Keratinocyte (primary cell): ENCODE measurements around the gene PLEKHJ1. TPM values are rescaled to one million over a fixed set of nuclear protein-coding genes. Genes with fewer than 3 reads are reported as not detected.
A peak's percentile ranks its signal among the peaks of the same experiment; 100 is the strongest.

Experiments
- DNase-seq: peaks from one replicate; pipeline ENCODE4 v3.0.0-alpha.2; 2011; ENCODE audit warnings: low read depth, missing footprints, low spot score
- FAIRE-seq: peaks from 2 replicates; lab custom pipeline; 2011; peaks lifted over from hg19 to GRCh38; lab: Jason Lieb, UNC
- H2AFZ ChIP-seq: 2 replicates; pipeline ENCODE4 v1.6.0; 2012; ENCODE audit warnings: low read length, control low read depth, inconsistent platforms; ENCODE audit not compliant: control insufficient read depth
- H3K27ac ChIP-seq: 2 replicates; pipeline ENCODE4 v1.5.1; 2011; ENCODE audit warnings: low read length; ENCODE audit not compliant: control insufficient read depth, insufficient read depth
- H3K27me3 ChIP-seq: 3 replicates; pipeline ENCODE4 v1.6.0; 2011; ENCODE audit warnings: low read length; ENCODE audit not compliant: control insufficient read depth, insufficient read depth; ENCODE audit errors: extremely low read depth
- H3K36me3 ChIP-seq, 2 experiments: 2 replicates in 1 of 2; 3 replicates in 1 of 2; pipeline ENCODE4 v1.5.1; 2011; ENCODE audit warnings: low read length in 2 of 2, mild to moderate bottlenecking in 1 of 2; ENCODE audit not compliant: control insufficient read depth in 2 of 2, insufficient read depth in 2 of 2; ENCODE audit errors: extremely low read depth in 1 of 2
- H3K4me1 ChIP-seq: 3 replicates; pipeline ENCODE4 v1.5.1; 2011; ENCODE audit warnings: low read length; ENCODE audit not compliant: control insufficient read depth, insufficient read depth; ENCODE audit errors: extremely low read depth
- H3K4me2 ChIP-seq: 3 replicates; pipeline ENCODE4 v1.6.0; 2011; ENCODE audit warnings: low read depth, low read length; ENCODE audit not compliant: control insufficient read depth, insufficient read depth; ENCODE audit errors: extremely low read depth
- H3K4me3 ChIP-seq, 3 experiments: fragments of 200-600 bp in 1 of 3; sonication (generic) in 1 of 3; 2 replicates in 2 of 3; 3 replicates in 1 of 3; pipeline ENCODE4 v1.5.1; 2011 to 2016; ENCODE audit warnings: low read length in 3 of 3, mild to moderate bottlenecking in 3 of 3, control low read depth in 2 of 3, inconsistent platforms in 1 of 3, low read depth in 1 of 3, mixed read lengths in 1 of 3, mixed run types in 1 of 3, moderate library complexity in 1 of 3; ENCODE audit not compliant: control insufficient read depth in 2 of 3, insufficient read depth in 2 of 3; ENCODE audit errors: extremely low read depth in 1 of 3
- H3K79me2 ChIP-seq: 2 replicates; pipeline ENCODE4 v1.6.0; 2012; ENCODE audit warnings: low read length; ENCODE audit not compliant: control insufficient read depth, insufficient read depth
- H3K9ac ChIP-seq: 3 replicates; pipeline ENCODE4 v1.6.0; 2011; ENCODE audit warnings: low read length; ENCODE audit not compliant: control insufficient read depth, insufficient read depth; ENCODE audit errors: extremely low read depth
- H3K9me1 ChIP-seq: 3 replicates; pipeline ENCODE4 v1.6.0; 2011; ENCODE audit warnings: low read length; ENCODE audit not compliant: control insufficient read depth, insufficient read depth; ENCODE audit errors: extremely low read depth
- H3K9me3 ChIP-seq: 2 replicates; pipeline ENCODE4 v1.5.1; 2012; ENCODE audit warnings: low read depth, low read length; ENCODE audit not compliant: control insufficient read depth
- H4K20me1 ChIP-seq: 3 replicates; pipeline ENCODE4 v1.6.0; 2011; ENCODE audit warnings: low read length; ENCODE audit not compliant: control insufficient read depth, insufficient read depth; ENCODE audit errors: extremely low read depth
- EZH2 ChIP-seq: IDR thresholded peaks from one replicate; pipeline ENCODE4 v1.6.1; 2012; ENCODE audit warnings: inconsistent platforms, mild to moderate bottlenecking, low read length, moderate library complexity
- dilution Hi-C: fragments of 300-500 bp; cut with MboI; formaldehyde crosslinking; loops from one replicate; pipeline ENCODE4 v1.7.0; 2020; ENCODE audit warnings: low sequenced_read_pairs; ENCODE audit not compliant: extremely low pct_ligation_motif_present
- polyA plus RNA-seq, 5 experiments: library from polyadenylated mRNA; depleted of rRNA in 3 of 5; stranded (reverse) in 3 of 5; stranded (forward) in 1 of 5; unstranded in 1 of 5; fragments of >200 nt; gene quantifications; 1 replicate in 1 of 5; 2 replicates in 3 of 5; 3 replicates in 1 of 5; pipeline versions ENCODE4 v1.2.1 to v1.2.3, GENCODE V29; 2011 to 2012; ENCODE audit warnings: missing spikeins in 2 of 5, low read depth in 1 of 5, low replicate concordance in 1 of 5
- TF ChIP-seq, protein P1 (sequence below), 3 experiments: IDR thresholded peaks in 1 of 3; conservative IDR thresholded peaks in 1 of 3; optimal IDR thresholded peaks in 1 of 3; 2 replicates in 2 of 3; 3 replicates in 1 of 3; pipeline versions ENCODE3 to v1.5.1; 2011; ENCODE audit warnings: low read length in 3 of 3, mild to moderate bottlenecking in 3 of 3, moderate library complexity in 2 of 3, control low read depth in 1 of 3, inconsistent platforms in 1 of 3; ENCODE audit not compliant: insufficient read depth in 2 of 3; ENCODE audit errors: extremely low read depth in 1 of 3

Gene PLEKHJ1
- polyA plus RNA-seq, 1 donor (not counting 4 experiments of a cell fraction or from before 2014, with no cell fraction given), result 36.8 TPM

DNA sequence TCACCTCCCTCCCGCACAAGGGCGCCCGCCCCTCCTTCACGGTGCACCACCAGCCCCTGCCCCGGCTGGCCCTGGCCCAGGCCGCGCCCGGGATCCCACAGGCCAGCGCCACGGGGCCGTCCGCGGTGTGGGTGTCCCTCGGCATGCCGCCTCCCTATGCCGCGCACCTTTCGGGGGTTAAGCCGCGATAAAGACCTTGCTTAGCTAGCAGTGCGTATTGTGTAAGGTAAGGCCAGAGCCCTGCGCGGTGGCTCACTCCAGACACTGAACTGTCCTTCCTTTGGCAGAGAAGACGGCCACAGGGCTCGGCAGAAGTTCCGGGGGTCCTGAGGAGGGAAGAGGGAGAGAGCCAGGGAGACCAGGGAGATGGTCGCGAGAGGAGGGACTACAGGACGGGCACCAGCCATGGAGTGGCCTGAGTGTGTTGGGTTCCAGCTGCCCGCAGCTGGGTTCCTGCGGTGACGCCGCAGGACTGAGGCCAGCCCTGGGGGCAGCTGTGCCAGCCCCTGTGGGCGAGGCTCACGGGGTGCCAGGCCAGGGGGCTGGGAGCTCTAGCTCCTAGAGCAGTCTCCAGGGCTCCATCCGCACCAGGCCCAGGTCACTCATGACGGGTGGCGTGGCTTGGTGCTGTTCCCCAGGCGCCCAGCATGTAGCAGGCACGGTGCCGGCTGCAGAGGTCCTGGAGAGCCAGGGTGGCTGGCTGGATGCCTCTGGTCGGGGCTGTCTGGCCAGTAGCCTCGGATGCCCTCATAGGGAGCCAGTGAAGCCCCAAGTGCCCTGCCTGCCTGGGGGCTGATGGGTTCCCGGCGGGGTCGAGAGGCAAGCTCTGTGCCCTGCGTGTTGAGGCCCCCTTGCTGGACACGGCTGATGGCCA lies 7.7 kb downstream of the PLEKHJ1 start:
- Histone ChIP-seq H3K4me1 (no peaks in the 10 kb centered on the region), H3K4me3 (no peak overlapping the region), H3K27me3 (no peaks in the 10 kb centered on the region), H3K9me1 (no peaks in the 10 kb centered on the region), H3K4me2 (no peak overlapping the region), H4K20me1 (peaks cover 7% of the 10 kb centered on the region), H3K9me3 (no peaks in the 10 kb centered on the region), H3K79me2 (peaks cover 9% of the 10 kb centered on the region), H3K9ac (no peak overlapping the region), H2AFZ (no peak overlapping the region), H3K36me3 (peaks cover 26 to 40% of the 10 kb centered on the region in 2 experiments), H3K27ac (no peak overlapping the region)
- DNase-seq (no peak), FAIRE-seq (no peak)
- no peak for TF ChIP-seq EZH2
- TF ChIP-seq, protein P1, sequence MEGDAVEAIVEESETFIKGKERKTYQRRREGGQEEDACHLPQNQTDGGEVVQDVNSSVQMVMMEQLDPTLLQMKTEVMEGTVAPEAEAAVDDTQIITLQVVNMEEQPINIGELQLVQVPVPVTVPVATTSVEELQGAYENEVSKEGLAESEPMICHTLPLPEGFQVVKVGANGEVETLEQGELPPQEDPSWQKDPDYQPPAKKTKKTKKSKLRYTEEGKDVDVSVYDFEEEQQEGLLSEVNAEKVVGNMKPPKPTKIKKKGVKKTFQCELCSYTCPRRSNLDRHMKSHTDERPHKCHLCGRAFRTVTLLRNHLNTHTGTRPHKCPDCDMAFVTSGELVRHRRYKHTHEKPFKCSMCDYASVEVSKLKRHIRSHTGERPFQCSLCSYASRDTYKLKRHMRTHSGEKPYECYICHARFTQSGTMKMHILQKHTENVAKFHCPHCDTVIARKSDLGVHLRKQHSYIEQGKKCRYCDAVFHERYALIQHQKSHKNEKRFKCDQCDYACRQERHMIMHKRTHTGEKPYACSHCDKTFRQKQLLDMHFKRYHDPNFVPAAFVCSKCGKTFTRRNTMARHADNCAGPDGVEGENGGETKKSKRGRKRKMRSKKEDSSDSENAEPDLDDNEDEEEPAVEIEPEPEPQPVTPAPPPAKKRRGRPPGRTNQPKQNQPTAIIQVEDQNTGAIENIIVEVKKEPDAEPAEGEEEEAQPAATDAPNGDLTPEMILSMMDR (optimal IDR thresholded peaks at IDR 0.05 in 1 of 3, IDR thresholded peaks at IDR 0.05 in 1 of 3, conservative IDR thresholded peaks at IDR 0.05 in 1 of 3; ENCODE audit: extremely low read depth in 1 of 3, insufficient read depth in 2 of 3, low read length in 3 of 3), result no peak
- dilution Hi-C loops, result no loop called here

DNA sequence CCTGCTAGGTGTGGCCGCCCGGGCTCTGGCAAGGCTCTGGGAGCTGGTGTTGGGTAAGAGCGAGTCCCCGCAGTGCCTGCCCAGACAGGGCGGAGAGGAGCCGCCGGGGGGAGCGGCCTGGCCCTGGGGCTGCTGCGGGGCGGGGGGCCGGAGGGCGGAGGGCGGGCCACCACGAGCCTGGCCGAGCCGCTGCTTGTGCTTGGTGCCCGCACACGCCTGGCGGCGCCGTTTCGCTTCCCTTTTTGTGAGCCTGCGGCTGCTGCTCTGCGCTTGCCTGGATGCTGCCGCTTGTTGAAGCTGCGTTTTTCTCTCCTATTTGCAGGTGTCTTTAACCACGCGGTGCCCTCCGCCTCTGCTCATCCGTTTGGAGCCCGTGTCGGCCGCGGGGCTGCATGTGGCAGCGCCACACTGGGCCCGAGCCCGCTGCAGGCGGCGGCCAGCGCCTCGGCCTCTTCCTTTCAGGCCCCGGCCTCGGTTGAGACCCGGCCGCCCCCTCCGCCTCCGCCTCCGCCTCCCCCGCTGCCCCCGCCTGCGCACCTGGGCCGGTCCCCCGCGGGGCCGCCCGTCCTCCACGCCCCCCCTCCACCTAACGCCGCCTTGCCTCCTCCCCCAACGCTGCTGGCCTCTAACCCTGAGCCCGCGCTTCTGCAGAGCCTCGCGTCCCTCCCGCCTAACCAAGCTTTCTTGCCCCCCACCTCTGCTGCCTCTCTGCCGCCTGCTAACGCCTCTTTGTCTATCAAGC lies 8.5 kb downstream of the PLEKHJ1 start:
- DNase-seq (no peak), FAIRE-seq (no peak)
- Histone ChIP-seq H4K20me1 (peaks cover 7% of the 10 kb centered on the region), H3K4me2 (no peak overlapping the region), H3K9ac (no peak overlapping the region), H3K4me1 (no peaks in the 10 kb centered on the region), H3K36me3 (peaks cover 22 to 33% of the 10 kb centered on the region in 2 experiments), H3K9me3 (no peaks in the 10 kb centered on the region), H3K79me2 (peaks cover under 1% of the 10 kb centered on the region), H2AFZ (no peak overlapping the region), H3K9me1 (no peaks in the 10 kb centered on the region), H3K27me3 (no peaks in the 10 kb centered on the region), H3K4me3 (no peak overlapping the region), H3K27ac (no peak overlapping the region)
- TF ChIP-seq, protein P1 (optimal IDR thresholded peaks at IDR 0.05 in 1 of 3, IDR thresholded peaks at IDR 0.05 in 1 of 3, conservative IDR thresholded peaks at IDR 0.05 in 1 of 3; ENCODE audit: extremely low read depth in 1 of 3, insufficient read depth in 2 of 3, low read length in 3 of 3), result peak in 1 of 3 experiments; percentile 30
- no peak for TF ChIP-seq EZH2
- dilution Hi-C loops, result no loop called here
